Heart left ventricle (tissue), 13 donors: ENCODE results near the gene RCE1.

ENCODE experiments used
- POLR2A ChIP-seq, 2 donors: fragments of 450-650 bp; IDR thresholded peaks; one replicate each; pipeline ENCODE4 v1.6.1; 2017; ENCODE audit warnings: antibody characterized with exemption in 2 of 2, mild to moderate bottlenecking in 2 of 2, moderate library complexity in 2 of 2
- TF ChIP-seq, protein P1 (sequence below), 12 donors: fragments of 200-600 bp; sonication (generic) in 4 of 12; IDR thresholded peaks; one replicate each; pipeline versions ENCODE4 v1.5.0 to v1.8.0; 2018 to 2022; ENCODE audit warnings: antibody characterized with exemption in 12 of 12, mild to moderate bottlenecking in 5 of 12
- donor health status: ischemic (EF 13 %, LVEDD 7.1; RV severe dilation, severe dysfunction).
- donor health status: DM: no; HTN: yes; CAD: no.
- donor health status: DM: no; HTN: no; CAD: no.
- donor health status: ischemic (EF 25% LVEDD 6.9; RV normal size, moderate dysfunction).
- donor health status: ischemic (EF 25% LVEDD 5.7; RV mildly dilated, moderate dysfunction).
- donor health status: ischemic (EF 35%, LVEDD 5.7; RV mildly dilated, moderate dysfunction).
- donor health status: nonischemic (EF 11% LVEDD 7.7; RV severe dilation, severe dysfunction).
- donor health status: DM: yes; HTN: yes; CAD: no.
- donor health status: PGD.
- donor health status: ischemic (EF 29% LVEDD 5.4; RV normal size, mild dysfunction).
- donor health status: nonischemic (EF 23%, LVEDD 6.1; RV moderate dilation, normal function).

DNA sequence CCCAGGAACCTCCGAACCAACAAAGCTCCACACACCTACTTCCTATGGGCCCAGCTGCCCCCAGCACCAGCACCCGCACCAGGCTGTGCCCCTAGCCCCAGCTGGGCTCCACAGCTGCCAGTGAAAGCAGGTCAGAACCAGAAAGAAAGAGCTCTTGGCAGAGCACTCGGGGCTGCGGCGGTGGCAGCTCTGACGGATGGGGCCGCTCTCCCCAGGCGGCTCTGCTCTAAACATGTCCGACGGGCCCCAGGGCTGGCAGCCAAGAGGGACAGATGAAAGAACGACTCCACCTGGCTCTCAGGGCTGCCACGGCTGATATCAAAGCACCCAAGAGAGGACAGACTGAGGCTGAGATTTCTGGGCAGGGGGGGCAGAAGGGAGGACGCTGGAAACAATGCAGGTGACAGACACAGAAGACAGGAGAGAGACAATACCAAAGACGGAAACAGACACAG is 39.3 kb downstream of the RCE1 start:
- TF ChIP-seq, protein P1, sequence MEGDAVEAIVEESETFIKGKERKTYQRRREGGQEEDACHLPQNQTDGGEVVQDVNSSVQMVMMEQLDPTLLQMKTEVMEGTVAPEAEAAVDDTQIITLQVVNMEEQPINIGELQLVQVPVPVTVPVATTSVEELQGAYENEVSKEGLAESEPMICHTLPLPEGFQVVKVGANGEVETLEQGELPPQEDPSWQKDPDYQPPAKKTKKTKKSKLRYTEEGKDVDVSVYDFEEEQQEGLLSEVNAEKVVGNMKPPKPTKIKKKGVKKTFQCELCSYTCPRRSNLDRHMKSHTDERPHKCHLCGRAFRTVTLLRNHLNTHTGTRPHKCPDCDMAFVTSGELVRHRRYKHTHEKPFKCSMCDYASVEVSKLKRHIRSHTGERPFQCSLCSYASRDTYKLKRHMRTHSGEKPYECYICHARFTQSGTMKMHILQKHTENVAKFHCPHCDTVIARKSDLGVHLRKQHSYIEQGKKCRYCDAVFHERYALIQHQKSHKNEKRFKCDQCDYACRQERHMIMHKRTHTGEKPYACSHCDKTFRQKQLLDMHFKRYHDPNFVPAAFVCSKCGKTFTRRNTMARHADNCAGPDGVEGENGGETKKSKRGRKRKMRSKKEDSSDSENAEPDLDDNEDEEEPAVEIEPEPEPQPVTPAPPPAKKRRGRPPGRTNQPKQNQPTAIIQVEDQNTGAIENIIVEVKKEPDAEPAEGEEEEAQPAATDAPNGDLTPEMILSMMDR (IDR thresholded peaks at IDR 0.05), result no peak
- no peak for TF ChIP-seq POLR2A (IDR thresholded peaks at IDR 0.05)
